ENCODE measurements around the gene SH3PXD2B.
"Not testable (repeated sequence)": the region's sequence is repeated elsewhere in the genome, so short reads cannot be mapped to it uniquely, and the experiment has no call there.

SH3PXD2B gene

GRCh38 chr5:172368699-172369098 is 85.6 kb downstream of the SH3PXD2B start:
- not testable (repeated sequence) for DNase-seq (ENCODE audit: low spot score)

GRCh38 chr5:172365948-172366608 is 88.2 kb downstream of the SH3PXD2B start:
- DNase-seq (ENCODE audit: low spot score) = no peak

DNA sequence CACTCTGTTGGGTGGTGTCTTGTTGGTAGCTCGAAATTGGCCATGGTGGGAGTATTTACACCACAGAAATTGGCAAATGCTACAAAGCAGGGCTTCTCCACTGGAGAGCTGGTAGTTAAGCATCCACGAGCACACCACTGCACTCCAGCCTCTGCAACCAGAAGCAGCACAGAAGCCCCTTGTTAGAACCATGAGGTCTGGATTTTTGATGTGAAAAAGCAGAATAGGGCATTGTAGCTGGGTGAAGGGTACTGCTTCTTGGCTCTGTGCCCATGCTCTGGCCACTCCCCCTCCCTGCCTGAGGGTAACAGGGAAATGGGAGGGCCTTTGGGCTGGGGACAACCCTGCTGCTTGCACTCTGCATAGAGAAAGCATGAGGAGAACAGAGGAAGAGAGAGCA is 89.6 kb downstream of the SH3PXD2B start:
- DNase-seq (ENCODE audit: low spot score) = peak; percentile 64

DNA sequence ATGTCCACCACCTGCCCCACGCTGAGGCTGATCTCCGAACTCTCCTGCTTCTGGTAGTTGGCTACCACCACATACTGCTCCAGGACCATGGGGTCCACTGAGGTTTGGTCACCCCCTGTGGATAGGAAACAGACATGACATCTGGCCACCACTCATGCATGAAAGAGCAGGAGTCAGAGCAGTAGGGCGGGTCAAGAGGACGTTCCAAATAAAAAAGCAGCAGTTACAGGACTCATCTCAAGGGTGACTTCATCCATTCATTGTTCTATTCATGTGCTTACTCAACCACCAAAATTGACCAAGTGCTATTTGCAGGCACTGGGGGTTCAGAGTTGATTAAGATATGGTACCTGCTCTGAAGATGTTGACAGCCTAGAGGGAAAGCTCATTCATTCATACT is 91.6 kb downstream of the SH3PXD2B start:
- DNase-seq (ENCODE audit: low spot score) = no peak

GRCh38 chr5:172361566-172362238 is 92.6 kb downstream of the SH3PXD2B start:
- no peak for DNase-seq (ENCODE audit: low spot score)

DNA sequence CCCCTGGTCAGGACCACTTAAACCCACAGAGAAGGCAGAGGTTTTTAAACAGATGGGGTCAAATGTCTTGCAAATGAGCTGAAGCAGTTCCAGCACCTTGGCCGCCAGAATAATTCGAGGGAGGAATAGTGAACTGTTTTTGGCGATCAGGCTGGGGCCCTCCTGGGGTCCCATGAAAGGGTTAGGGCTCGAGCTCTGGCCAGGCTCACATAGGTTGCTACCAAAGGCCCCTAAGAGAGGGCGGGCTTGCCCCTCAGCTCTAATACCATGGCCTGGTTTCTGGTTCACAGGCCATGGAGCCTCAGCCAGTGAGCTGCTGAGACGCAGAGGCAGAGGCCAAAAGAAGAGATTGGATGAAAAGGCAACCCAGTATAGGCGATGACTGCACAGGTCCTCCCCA is 96.0 kb downstream of the SH3PXD2B start:
- no peak for DNase-seq (ENCODE audit: low spot score)

DNA sequence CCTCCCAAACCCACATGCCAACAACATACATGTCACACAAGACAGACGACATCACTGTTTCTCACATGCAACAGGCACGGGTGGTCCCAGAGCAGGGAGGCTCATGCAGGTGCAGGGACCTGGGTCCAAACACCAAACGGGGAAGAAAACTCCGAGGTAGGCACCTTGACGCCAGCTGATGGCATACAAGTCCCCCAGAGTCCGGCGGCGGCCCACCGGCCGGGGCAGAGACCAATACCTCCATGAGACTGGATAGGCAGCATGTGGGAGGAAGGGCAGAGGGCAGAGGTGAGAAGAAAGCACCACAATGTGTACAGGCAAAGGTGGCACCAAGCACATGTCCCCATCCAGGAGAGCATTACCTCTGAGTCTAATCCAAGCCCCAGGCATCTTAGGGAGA is 97.8 kb downstream of the SH3PXD2B start:
- no peak for DNase-seq (ENCODE audit: low spot score)

GRCh38 chr5:172356047-172356446 is 98.3 kb downstream of the SH3PXD2B start:
- no peak for DNase-seq (ENCODE audit: low spot score)

GRCh38 chr5:172353846-172354245 is 100.5 kb downstream of the SH3PXD2B start:
- no peak for DNase-seq (ENCODE audit: low spot score)

GRCh38 chr5:172353271-172353812 is 101.0 kb downstream of the SH3PXD2B start:
- DNase-seq (ENCODE audit: low spot score) = no peak

- not testable (repeated sequence) for DNase-seq (ENCODE audit: low spot score)
Measured at GRCh38 chr5:172352526-172352925, 101.8 kb downstream of the SH3PXD2B start.

- DNase-seq (ENCODE audit: low spot score) = no peak
Measured at GRCh38 chr5:172351240-172351778, 103.0 kb downstream of the SH3PXD2B start.

DNA sequence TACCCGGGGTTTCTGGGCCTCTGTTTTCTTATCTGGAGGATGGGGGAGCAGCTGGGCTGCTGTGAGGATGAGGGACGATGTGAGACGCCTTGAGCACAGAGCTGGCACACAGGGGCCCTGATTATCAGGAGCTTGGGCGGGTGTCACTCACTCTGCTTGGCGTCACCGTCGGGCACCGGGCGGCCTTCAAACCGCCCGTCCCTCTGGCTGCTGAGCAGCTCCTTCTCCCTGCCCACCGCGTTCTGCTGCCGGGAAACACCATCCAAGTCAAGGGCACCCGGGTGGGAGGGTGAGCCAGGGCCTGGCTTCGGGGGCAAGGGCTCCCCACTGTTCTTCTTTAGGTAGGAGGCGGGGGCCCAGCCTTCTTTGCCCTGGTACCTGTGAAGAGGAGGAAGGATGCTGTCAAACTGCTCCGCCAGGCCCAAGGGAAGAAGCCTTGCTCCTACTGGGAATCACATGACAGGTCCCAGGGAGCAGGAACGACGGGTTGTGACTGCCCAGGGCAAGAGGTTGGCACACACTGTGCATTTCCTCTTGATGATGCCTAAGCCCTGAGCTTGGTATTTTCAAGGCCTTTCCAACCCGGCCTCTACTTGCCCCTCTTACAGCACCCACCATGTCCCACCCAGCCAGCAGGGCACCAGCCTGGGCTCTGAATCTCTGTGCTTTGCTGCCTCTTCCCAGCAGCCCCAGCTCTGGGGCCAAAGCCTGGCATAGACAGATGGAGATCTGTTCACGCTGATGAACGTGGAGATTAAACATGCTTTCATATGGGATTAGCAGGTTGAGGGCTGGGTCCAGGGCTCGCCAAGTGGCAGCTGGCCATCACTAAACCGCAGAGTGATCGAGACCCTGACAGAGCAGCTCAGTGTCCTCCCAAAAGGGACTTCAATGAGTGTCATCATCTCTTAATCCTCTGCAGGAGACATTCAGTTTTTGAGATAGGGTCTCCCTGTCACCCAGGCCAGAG is 103.8 kb downstream of the SH3PXD2B start:
- DNase-seq (ENCODE audit: low spot score) = no peak

GRCh38 chr5:172348733-172349132 is 105.6 kb downstream of the SH3PXD2B start:
- not testable (repeated sequence) for DNase-seq (ENCODE audit: low spot score)

- DNase-seq (ENCODE audit: low spot score) = no peak
Measured at GRCh38 chr5:172348084-172348483, 106.2 kb downstream of the SH3PXD2B start.

GRCh38 chr5:172347496-172348052 is 106.8 kb downstream of the SH3PXD2B start:
- DNase-seq (ENCODE audit: low spot score) = no peak

DNA sequence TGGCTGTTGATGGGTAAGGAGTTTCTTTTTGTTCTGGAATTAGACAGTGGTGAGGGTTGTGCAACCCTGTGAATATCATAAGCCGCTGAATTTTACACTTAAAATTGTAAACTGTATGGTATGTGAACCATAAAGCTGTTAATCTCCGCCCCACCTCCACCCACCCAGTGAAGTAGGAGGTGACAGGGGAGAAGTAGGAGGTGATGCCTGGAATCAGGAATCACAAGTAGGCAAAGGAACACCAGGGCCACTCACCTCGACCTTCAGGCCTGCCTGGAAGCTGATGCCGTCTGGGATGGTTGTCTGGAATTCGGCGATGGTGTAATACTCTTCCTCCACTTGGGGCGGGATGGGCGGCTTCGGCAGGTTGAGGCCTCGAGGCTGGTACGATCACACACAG is 108.4 kb downstream of the SH3PXD2B start:
- no peak for DNase-seq (ENCODE audit: low spot score)

GRCh38 chr5:172344855-172345409 is 109.4 kb downstream of the SH3PXD2B start:
- DNase-seq (ENCODE audit: low spot score) = no peak

DNA sequence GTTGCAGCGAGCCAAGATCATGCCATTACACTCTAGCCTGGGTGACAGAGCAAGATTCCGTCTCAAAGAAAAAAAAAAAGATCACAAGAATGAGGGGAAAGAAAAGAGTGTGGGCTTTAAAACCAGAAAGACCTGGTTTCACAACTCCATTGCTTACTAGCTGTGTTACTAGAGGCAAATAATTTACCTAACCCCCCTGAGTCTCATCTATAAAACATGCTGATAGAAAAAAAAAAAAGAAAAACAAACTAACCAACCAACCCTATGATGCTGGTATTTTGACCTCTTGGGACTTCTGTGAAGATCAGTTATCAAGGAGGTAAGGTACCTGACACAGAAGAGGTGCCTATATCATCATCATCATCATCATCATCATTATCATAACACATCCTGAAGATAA is 110.6 kb downstream of the SH3PXD2B start:
- no peak for DNase-seq (ENCODE audit: low spot score)

DNA sequence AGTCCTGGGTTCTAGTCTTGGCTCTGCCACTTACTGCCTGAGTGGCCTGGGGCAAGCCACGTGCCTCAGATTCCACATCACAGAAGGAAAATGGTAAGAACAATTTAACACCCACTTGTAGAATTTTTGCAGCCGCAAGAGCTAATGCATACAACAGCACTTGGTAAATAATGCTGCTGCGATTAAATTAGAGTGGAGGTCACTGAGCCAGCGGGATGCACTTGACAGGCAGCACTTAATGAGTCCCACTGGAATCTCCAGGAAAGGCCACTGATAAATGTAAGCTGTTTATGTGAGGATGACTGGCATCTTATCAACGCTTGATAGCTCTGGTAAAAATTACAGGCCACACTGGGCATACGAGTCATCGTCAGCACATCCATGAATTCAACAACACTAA is 111.4 kb downstream of the SH3PXD2B start:
- DNase-seq (ENCODE audit: low spot score) = no peak

Data from putamen (tissue), 1 donor.